HuH-7 (cell line): Measurements from ENCODE around the gene OR2B6.

Experiments
- DNase-seq: peaks from one replicate; pipeline ENCODE4 v3.0.0; 2011; ENCODE audit warnings: low spot score

The OR2B6 gene

DNA sequence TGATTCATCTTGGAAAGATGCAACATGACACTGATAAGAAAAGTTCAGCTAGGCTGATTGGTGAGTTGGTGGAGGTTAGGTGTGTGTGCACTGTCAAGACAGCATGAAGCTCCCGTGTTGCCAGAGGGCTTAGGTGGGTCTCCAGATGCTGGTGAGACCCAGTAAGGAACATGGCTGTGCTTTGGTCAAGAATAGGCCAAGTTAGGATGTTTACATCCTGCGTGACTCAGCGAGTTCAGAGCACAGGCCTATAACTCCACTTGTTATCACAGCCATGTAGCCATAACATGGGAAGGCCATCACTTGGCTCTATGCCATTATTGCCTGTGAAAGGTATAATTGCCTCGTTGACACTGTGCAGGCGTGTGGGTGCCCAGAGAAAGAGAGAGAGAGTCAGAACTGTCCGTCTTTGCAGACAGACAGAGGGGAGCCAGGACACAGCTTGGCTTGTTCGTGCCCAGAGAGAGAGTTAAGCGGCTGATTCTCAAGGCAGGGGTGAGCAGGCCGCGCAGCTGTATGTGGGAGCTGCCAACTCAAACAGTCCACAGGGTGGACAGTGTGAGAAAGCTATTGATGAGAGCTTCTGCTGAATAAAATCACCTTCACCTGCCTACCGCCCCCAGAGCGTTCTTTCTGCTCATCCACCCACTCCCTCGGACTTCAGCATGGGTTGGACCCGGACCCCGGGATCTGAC is 43.5 kb downstream of the OR2B6 start:
- DNase-seq = no peak

DNA sequence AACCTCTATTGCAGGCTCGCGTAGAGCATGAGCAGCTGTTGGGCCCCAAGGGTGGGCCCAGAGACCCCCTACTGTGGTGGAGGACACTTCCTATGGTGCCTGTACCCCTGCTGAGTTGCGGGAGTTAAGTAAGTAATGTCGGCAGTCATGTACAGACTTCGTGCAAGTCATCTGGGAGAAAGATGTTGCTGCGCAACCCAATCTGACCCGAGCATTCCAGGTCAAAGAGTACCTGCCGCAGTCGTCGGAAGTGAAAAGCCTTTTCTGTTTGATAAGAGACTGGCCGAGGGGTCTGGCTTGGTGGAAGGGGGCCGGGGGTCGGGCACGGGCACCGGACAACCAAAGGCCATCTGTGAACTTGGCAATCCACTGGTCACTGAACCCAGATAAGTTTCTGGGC is 44.3 kb downstream of the OR2B6 start:
- DNase-seq = no peak

DNA sequence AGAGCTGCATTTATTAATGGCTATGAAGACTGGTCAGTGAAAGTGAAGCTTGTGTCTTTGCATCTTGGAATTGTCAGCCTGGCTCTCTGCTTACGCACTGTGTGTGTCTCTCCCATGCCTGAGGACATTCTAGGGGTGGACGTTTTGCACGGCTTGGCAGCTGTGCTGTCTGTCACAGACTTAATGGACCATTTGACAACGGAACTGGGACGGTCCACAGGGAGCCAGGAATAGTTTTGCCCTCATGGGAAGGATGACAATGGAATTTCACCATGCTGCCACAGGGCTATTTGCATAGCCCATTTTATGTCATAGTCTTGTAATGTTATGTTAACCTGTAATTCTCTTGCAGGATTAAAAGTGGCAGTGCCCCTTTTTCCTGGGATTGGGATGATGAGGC is 44.7 kb downstream of the OR2B6 start:
- no peak for DNase-seq

DNA sequence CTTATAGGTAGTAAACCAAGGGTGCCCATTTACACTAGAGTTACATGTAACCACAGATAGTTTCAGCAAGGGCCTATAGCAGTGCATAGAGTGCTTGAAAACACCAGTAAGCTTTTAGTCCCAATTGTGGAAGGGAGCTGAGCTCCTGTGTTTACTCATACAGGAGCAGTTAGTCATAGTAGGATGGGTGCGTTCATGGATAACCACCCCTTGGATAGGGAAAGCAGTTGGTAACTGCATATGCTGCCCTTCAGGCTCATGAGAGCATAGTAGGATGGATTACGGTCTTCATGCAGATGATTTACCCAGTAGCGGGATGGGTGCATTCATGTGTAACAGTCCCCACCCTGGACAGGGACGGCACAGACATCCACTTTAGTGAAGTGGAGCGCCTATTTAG is 45.1 kb downstream of the OR2B6 start:
- no peak for DNase-seq

DNA sequence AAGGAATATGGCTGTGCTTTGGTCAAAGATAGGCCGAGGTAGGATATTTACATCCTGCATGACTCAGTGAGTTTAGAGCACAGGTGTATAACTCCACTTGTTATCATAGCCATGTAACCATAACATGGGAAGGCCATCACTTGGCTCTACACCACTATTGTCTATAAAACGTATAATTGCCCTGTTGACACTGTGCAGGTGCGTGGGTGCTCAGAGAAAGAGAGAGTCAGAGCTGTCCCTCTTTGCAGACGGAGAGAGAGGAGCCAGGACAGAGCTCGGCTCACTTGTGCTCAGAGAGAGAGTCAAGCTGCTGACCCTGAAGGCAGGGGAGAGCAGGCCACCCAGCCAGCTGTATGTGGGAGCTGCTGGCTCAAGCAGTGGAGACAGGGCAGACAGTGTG is 46.0 kb downstream of the OR2B6 start:
- DNase-seq = no peak

DNA sequence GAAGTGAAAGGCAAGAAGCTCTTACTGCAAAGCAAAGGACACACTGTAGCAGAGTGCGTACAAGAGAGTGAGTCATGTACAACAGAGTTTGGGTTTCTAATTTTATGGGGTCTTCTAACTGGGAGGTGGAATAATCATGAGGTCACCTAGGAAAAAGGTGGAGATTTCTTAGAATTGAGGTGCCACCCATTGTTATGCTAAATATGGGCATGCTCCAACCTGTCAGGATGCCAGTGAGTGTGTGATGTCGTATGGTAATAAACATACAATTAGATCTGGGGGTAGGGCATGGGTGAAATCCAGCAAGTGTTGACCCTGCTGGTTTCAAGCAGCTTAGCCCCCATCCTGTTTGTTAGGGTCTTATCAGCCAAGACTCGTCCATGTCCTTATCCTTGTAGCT is 46.6 kb downstream of the OR2B6 start:
- DNase-seq = no peak

DNA sequence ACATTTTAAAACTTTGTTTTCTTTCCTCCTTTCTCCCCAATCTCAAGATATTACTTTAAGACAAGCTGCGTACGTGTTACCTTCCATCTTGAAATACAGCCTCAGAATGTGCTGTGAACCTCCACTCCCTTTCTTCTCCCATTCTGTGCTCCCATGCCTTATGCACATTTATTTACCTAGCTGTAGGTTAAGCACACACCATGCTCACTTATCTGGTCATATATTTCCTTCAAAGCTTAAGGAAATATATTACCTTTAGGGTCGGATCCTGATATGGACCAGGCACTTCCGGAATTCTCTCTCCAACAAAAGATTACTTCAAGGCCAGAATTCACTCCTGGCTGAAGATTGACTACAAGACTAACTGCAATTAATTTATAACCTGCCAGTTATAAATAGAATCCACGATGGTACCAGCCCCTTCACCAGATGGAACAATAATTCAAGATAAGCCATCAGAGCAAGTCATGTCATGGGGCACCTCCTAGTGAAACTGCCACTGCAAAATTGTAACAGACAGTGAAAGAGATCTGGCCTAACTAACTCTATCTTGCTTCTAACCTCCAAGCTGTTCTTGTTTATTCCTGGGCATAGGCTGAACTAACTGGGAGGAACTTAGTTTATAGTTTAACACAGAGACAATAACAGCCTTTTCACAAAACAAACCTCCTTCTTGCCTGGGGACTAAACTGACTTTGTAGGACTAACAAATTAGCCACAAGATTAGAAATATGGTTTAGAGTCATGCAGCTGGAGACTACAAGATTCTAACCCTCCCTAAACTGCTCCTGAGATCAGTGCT is 47.5 kb downstream of the OR2B6 start:
- DNase-seq = no peak

DNA sequence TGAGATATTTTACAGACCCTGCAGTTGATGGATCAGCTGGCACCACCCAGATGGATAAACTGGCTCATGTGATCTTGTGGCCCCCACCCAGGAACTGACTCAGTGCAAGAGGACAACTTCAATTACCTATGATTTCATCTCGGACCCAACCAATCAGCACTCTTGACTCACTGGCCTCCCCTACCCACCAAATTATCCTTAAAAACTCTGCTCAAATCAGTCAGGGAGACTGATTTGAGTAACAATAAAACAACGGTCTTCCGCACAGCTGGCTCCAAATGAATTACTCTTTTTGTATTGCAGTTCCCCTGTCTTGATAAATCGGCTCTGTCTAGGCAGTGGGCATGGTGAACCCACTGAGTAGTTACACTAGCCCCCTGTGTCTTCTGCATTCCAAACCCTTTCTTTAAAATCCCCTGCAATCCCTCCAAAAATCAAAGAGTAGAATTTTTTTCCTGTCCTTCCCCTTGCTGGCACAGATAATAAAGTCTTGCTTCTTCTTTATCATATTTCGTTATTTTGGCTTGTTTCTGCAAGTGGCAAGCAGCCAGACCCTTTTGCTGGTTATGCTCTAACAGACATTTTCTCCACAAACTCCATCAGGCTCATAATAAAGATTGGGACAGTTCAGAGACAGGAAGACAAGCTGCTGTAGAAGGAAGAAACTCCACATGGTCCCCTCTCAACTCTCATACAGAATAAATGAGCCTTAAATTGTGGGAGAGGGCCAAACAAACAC is 48.3 kb downstream of the OR2B6 start:
- DNase-seq = no peak

DNA sequence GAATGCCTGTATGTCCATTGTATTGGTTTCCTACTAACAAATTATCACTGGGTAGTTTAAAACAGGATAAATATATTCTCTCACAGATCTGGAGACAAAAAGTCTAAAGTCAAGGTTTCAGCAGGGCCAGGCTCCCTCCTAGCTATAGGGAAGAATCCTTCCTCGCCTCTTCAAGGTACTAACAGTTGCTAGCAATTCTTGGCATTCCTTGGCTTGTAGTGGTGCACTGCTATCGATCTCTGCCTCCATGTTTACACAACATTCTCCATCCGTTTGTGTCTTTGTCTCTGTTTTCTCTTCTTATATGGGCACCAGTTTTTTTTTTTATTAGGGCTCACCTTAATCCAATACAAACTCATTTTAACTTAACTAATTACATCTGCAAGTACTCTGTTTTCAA is 48.9 kb downstream of the OR2B6 start:
- DNase-seq = no peak
